GM12865 (cell line): Measurements from ENCODE around the gene LOXL4.

Experiments used
- DNase-seq: peaks from one replicate; pipeline ENCODE4 v3.0.0; 2010; ENCODE audit warnings: low read depth
- H3K4me3 ChIP-seq: 2 replicates; pipeline ENCODE4 v1.5.1; 2011; ENCODE audit warnings: mild to moderate bottlenecking, low read depth, low read length, control low read depth
- TF ChIP-seq, protein P1 (sequence below): IDR thresholded peaks from 2 replicates; pipeline ENCODE4 v1.5.1; 2011; ENCODE audit warnings: low read length, control low read depth, low read depth, inconsistent platforms; ENCODE audit not compliant: insufficient read depth; ENCODE audit errors: missing control alignments

The LOXL4 gene

DNA sequence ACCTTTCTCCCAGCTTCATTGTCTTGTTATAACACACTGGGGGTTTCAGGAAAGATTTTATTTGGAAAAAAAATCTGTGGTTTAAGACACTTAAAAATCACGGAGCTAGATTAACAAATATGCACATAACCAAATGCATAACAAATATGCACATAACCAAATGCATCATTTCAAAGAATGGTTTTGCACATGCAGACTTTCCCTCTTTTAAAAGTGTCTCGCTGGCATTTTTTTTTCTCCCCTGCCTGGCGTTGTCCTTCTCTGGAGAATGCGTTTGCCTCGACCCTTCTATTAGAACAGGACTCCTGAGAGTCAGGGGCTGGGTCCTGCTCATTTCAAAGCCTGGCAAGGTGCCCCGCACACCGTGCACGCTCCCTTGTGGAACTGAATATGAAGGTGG is 42.7 kb upstream of the LOXL4 start:
- DNase-seq: no peak
- TF ChIP-seq, protein P1, sequence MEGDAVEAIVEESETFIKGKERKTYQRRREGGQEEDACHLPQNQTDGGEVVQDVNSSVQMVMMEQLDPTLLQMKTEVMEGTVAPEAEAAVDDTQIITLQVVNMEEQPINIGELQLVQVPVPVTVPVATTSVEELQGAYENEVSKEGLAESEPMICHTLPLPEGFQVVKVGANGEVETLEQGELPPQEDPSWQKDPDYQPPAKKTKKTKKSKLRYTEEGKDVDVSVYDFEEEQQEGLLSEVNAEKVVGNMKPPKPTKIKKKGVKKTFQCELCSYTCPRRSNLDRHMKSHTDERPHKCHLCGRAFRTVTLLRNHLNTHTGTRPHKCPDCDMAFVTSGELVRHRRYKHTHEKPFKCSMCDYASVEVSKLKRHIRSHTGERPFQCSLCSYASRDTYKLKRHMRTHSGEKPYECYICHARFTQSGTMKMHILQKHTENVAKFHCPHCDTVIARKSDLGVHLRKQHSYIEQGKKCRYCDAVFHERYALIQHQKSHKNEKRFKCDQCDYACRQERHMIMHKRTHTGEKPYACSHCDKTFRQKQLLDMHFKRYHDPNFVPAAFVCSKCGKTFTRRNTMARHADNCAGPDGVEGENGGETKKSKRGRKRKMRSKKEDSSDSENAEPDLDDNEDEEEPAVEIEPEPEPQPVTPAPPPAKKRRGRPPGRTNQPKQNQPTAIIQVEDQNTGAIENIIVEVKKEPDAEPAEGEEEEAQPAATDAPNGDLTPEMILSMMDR: no peak

DNA sequence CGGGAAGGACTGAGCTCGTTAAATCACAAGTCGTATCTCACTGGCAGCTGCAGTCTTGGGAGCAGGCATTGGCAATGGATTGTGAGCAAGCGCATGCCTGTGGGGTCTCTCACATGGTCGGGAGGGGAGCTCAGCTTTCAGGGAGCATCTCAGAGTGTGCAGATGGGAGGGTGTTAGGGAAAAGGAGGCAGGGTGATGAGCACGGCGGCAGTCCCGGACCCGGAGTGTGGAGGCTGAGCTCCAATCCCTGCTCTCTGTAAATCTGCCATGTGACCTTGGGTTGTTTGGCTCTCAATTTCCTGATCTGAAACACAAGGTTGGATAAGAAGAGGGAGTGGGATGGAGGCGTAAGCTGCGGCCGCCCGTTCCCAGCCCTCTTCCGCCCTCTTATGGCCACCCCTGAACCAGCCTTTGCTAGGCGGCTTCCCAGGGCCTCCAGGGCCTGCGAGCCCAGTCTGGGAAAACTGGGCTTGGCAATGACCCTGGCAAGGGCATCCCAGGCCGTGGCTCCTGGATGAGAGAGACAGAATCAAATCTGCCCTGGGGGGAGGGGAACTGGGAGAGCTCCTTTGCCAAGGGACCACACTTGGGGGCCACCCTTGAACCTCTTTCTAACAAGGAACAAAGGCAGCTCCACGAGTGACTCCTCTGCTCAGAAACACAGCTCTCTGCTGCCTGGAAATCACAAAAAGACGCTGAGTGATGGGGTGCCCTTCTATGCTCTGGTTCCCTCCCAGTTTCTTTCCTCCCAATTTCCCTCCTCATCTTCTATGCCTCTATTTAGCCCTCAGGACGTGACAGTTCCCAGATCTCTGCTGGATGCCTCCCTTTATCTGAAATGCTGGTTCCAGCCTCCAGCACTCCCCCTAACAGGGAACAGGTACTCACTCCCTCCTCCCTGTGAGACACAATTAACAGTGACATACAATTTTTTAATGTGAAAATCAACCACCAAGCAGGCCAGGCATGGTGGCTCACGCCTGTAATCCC is 41.7 kb upstream of the LOXL4 start:
- TF ChIP-seq, protein P1: peak; percentile 64
- no peak overlapping the region for H3K4me3 ChIP-seq
- peak; percentile 27 for DNase-seq

More for the DNA sequence above, 42.7 kb upstream of the LOXL4 start:
- H3K4me3 ChIP-seq: no peak overlapping the region

DNA sequence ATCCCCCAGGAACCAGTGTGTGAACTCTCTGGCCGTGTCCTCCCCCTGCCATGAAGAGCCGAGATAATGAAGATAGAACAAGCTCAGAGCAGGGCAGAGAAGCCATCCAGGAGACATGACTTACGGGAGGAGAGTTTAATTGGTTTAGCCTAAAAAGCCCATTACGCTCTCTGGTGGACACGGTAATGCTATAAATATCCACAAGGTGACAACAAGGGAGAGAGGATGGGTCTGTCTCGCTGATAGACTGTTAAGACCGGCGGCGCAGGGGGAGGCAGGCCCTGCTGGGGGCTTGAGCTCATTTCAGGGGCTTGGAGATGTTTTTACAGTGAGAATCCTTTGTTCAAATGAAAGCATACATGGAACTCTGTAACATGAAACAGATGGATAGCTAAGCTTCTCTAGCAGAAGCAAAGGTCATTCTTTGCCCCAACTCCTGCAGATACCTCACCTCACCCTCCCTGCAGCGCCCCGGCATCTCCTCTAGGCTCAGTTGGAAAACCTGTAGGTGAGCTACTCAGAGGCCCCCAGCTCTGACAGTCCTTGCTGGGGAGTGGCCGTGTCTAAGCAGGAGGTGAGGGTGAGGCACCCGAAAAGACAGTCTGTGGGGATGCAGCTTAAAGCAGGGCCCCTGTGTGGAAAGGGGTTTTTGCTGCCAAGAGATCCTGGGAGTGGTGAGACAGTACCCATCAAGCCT is 40.8 kb upstream of the LOXL4 start:
- TF ChIP-seq, protein P1: no peak
- DNase-seq: no peak

DNA sequence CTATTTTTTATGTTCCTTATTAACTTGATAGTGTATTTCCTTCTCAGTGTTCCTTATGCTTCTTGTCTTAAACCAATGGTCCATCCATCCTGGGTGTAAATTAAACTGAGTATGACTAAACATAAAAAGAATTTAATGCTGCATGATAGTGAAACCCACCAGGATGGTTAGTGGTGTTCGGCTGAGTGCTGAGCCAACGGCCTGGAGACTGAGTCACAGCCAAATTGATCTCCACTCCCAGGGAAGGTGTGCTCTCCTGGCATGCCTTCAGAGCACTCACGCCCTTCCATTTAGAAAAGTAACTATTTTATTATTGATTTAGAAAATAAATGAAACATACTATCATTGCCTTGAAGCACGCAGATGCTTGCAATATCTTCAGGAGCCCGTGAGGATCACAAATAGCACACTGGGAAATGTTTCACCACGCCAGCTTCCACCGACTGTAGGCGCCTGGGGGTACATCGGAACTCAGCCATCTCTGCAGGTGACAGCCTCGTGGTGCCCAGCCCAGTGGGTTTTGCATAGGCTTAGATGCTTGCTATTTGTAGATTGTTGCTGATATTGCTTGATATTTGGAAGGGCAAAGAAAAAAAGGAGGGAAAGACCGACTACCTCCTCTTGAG is 40.0 kb upstream of the LOXL4 start:
- no peak overlapping the region for H3K4me3 ChIP-seq
- no peak for DNase-seq
- TF ChIP-seq, protein P1: no peak

More for the DNA sequence above, 40.8 kb upstream of the LOXL4 start:
- H3K4me3 ChIP-seq: no peak overlapping the region

DNA sequence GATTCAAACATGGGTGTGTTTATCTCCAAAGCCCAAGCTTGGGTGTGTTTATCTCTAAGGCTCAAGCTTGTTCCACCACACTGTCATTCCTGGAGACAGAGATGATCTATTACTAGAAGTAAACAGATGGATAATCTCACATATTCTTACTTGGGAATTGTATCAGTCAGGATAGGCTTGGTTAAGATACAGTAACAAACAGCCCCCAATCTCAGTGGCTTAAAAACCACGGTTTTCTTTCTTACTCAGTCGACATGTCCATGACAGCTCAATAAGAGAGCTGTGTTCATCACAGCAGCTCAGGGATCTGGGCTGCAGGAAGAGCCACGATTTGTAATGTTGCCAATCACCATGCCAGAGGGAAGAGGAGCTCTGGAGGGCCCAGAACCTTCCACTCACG is 38.5 kb upstream of the LOXL4 start:
- H3K4me3 ChIP-seq: no peak overlapping the region
- TF ChIP-seq, protein P1: no peak
- DNase-seq: no peak

DNA sequence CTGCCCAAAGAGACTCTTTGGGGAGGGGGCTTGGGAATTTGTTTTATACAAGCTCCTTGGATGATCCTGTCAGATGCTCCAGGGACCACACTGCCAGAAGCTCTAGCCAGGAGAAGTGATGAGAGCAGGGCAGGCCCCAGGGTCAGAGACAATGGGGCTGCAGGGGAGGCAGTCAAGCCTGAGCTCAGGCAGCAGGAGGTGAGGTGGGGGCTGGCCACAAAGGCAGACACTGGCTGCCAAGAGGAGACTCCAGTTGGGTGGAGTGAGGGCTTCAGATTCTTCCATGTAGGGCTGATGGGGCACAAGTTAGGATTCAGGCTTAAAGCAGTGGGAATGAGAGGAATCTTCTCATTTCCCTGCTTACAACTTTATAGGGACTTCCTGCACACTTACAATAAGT is 35.6 kb upstream of the LOXL4 start:
- DNase-seq: no peak
- TF ChIP-seq, protein P1: no peak
- H3K4me3 ChIP-seq: no peak overlapping the region
